ENCODE data around the gene CTRB2. TPM values are rescaled to one million over a fixed set of nuclear protein-coding genes. Genes with fewer than 3 reads are reported as not detected.

CTRB2 gene
- total RNA-seq, 4 donors from 2014 or later: not detected

- no peak for TF ChIP-seq CTCF (IDR thresholded peaks at IDR 0.05)
- no peak for TF ChIP-seq EP300 (IDR thresholded peaks at IDR 0.05; ENCODE audit: low read depth)
- no peak for TF ChIP-seq POLR2A (IDR thresholded peaks at IDR 0.05)
- no peak for TF ChIP-seq POLR2AphosphoS5 (IDR thresholded peaks at IDR 0.05)
These were observed 46.6 kb downstream of the CTRB2 start for GRCh38 chr16:75160386-75160785.

More at GRCh38 chr16:75160386-75160785, 46.6 kb downstream of the CTRB2 start:
- H3K4me3 ChIP-seq: no peak overlapping the region
- intact Hi-C loops (cut with DNase I; ENCODE audit: low total_unique reads): no loop called here
- in situ Hi-C loops (cut with MboI; ENCODE audit: low pct_ligation_motif_present in 1 of 4, low pct_unique_long_range_greater_than_20kb in 1 of 4, low sequenced_read_pairs in 3 of 4): no loop called here
- peaks cover 0 to 12% (median 0%) of the 10 kb centered on the region in 4 donors for H3K36me3 ChIP-seq
- no peaks in the 10 kb centered on the region for H3K27me3 ChIP-seq
- peaks cover 0 to under 1% of the 10 kb centered on the region in 2 donors for H3K9me3 ChIP-seq
- no peak overlapping the region for H3K27ac ChIP-seq
- DNase-seq: no peak
- WGBS, 2 donors (ENCODE audit: low coverage in 1 of 2): 82% methylated on average over 1 of the region's 1 CpG; no CpG with 5 or more reads in 1 of the 2 donors
- no peaks in the 10 kb centered on the region for H3K4me1 ChIP-seq

Other genes with a start within 250 kb of the CTRB2 start
- gene WDR59, start 222.0 kb downstream of the CTRB2 start, total RNA-seq: 100 to 1,000 TPM in 1 of 4 donors, 10 to 100 TPM in 3; 29.1 to 112 (median 42.6) TPM
- 10 to 100 TPM; 28.5 to 58.4 (median 40.4) TPM for gene ZNRF1, start 208.1 kb downstream of the CTRB2 start, total RNA-seq
- 100 to 1,000 TPM in 2 of 4 donors, 10 to 100 TPM in 2; 38.4 to 198 (median 104) TPM for gene LDHD, start 90.4 kb downstream of the CTRB2 start, total RNA-seq
- 10 to 100 TPM in 1 of 4 donors, 1 to 10 TPM in 3; 1.1 to 56.7 (median 6.3) TPM for gene ZFP1, start 58.6 kb downstream of the CTRB2 start, total RNA-seq
- gene CTRB1, start 11.8 kb upstream of the CTRB2 start, total RNA-seq: not detected
- gene BCAR1, start 44.5 kb upstream of the CTRB2 start, total RNA-seq: 100 to 1,000 TPM; 125 to 201 (median 154) TPM
- 100 to 1,000 TPM in 3 of 4 donors, 10 to 100 TPM in 1; 51.2 to 318 (median 145) TPM for gene CFDP1, start 226.3 kb upstream of the CTRB2 start, total RNA-seq

Data from transverse colon (tissue), 4 donors.